Nephron progenitor cell (in vitro differentiated cells): Measurements from ENCODE around the gene SLCO3A1.

ENCODE experiments used
- DNase-seq: peaks from one replicate; pipeline ENCODE4 v3.0.0; 2021
- H3K27ac Mint-ChIP-seq: 2 replicates; pipeline ENCODE4 v1.8.0; 2021; ENCODE audit warnings: mild to moderate bottlenecking, moderate library complexity, mixed read lengths
- H3K27me3 Mint-ChIP-seq: 2 replicates; pipeline ENCODE4 v1.8.0; 2021; ENCODE audit warnings: mild to moderate bottlenecking, low read depth, mixed read lengths; ENCODE audit not compliant: poor library complexity
- H3K36me3 Mint-ChIP-seq: 2 replicates; pipeline ENCODE4 v1.8.0; 2021; ENCODE audit warnings: low read depth, mixed read lengths
- H3K4me1 Mint-ChIP-seq: 2 replicates; pipeline ENCODE4 v1.8.0; 2021; ENCODE audit warnings: mixed read lengths
- H3K4me3 Mint-ChIP-seq: 2 replicates; pipeline ENCODE4 v1.8.0; 2021; ENCODE audit warnings: mild to moderate bottlenecking, moderate library complexity, mixed read lengths
- H3K9me3 Mint-ChIP-seq: 2 replicates; pipeline ENCODE4 v1.8.0; 2021; ENCODE audit warnings: mild to moderate bottlenecking, moderate library complexity, mixed read lengths
- CTCF ChIP-seq: fragments of 200-600 bp; sonication (generic); IDR thresholded peaks from 2 replicates; pipeline ENCODE4 v1.5.0; 2021; ENCODE audit warnings: antibody characterized with exemption

Gene SLCO3A1

GRCh38 chr15:91826443-91826842 is 27.1 kb upstream of the SLCO3A1 start:
- H3K27ac Mint-ChIP-seq: no peak overlapping the region
- no peaks in the 10 kb centered on the region for H3K9me3 Mint-ChIP-seq
- no peak overlapping the region for H3K4me3 Mint-ChIP-seq
- H3K36me3 Mint-ChIP-seq: no peaks in the 10 kb centered on the region
- H3K27me3 Mint-ChIP-seq: no peaks in the 10 kb centered on the region
- DNase-seq: no peak
- no peak for TF ChIP-seq CTCF
- no peaks in the 10 kb centered on the region for H3K4me1 Mint-ChIP-seq

GRCh38 chr15:91833056-91833455 is 20.5 kb upstream of the SLCO3A1 start:
- peaks cover 8% of the 10 kb centered on the region for H3K27me3 Mint-ChIP-seq
- peaks cover 9% of the 10 kb centered on the region for H3K9me3 Mint-ChIP-seq
- no peaks in the 10 kb centered on the region for H3K4me1 Mint-ChIP-seq
- TF ChIP-seq CTCF: no peak
- H3K4me3 Mint-ChIP-seq: no peak overlapping the region
- no peaks in the 10 kb centered on the region for H3K36me3 Mint-ChIP-seq
- no peak for DNase-seq
- no peak overlapping the region for H3K27ac Mint-ChIP-seq

GRCh38 chr15:91839867-91840266 is 13.6 kb upstream of the SLCO3A1 start:
- H3K27ac Mint-ChIP-seq: no peak overlapping the region
- DNase-seq: no peak
- H3K4me3 Mint-ChIP-seq: no peak overlapping the region
- TF ChIP-seq CTCF: no peak
- H3K36me3 Mint-ChIP-seq: no peaks in the 10 kb centered on the region
- H3K4me1 Mint-ChIP-seq: peaks cover 5% of the 10 kb centered on the region
- peaks cover 22% of the 10 kb centered on the region for H3K9me3 Mint-ChIP-seq
- H3K27me3 Mint-ChIP-seq: peaks cover 18% of the 10 kb centered on the region

- TF ChIP-seq CTCF: no peak
- H3K27me3 Mint-ChIP-seq: peaks cover 16% of the 10 kb centered on the region
- no peak for DNase-seq
- H3K4me3 Mint-ChIP-seq: no peak overlapping the region
- H3K4me1 Mint-ChIP-seq: peaks cover 13% of the 10 kb centered on the region
- no peak overlapping the region for H3K27ac Mint-ChIP-seq
- no peaks in the 10 kb centered on the region for H3K36me3 Mint-ChIP-seq
- H3K9me3 Mint-ChIP-seq: peaks cover 17% of the 10 kb centered on the region
Observed at GRCh38 chr15:91841861-91842260, 11.6 kb upstream of the SLCO3A1 start.

GRCh38 chr15:91844341-91844740 is 9.2 kb upstream of the SLCO3A1 start:
- DNase-seq: no peak
- H3K4me3 Mint-ChIP-seq: no peak overlapping the region
- peaks cover 18% of the 10 kb centered on the region for H3K27me3 Mint-ChIP-seq
- no peak overlapping the region for H3K27ac Mint-ChIP-seq
- peaks cover 13% of the 10 kb centered on the region for H3K4me1 Mint-ChIP-seq
- peaks cover 17% of the 10 kb centered on the region for H3K9me3 Mint-ChIP-seq
- TF ChIP-seq CTCF: no peak
- no peaks in the 10 kb centered on the region for H3K36me3 Mint-ChIP-seq

GRCh38 chr15:91844928-91845327 is 8.6 kb upstream of the SLCO3A1 start:
- no peak for TF ChIP-seq CTCF
- Mint-ChIP-seq H3K27me3 (peaks cover 18% of the 10 kb centered on the region), H3K4me1 (peaks cover 13% of the 10 kb centered on the region), H3K9me3 (peaks cover 17% of the 10 kb centered on the region), H3K36me3 (no peaks in the 10 kb centered on the region), H3K4me3 (no peak overlapping the region), H3K27ac (no peak overlapping the region)
- no peak for DNase-seq
